ENCODE data around the gene RNF208. TPM values are rescaled to one million over a fixed set of nuclear protein-coding genes. Genes with fewer than 3 reads are reported as not detected.

Gene RNF208
- polyA plus RNA-seq, 1 of the 3 experiments (the other 2 are of a cell fraction), result 2.7 TPM

GRCh38 chr9:137213160-137214060, 8.6 kb downstream of the RNF208 start:
- H3K27me3 ChIP-seq (ENCODE audit: insufficient read depth), result no peaks in the 10 kb centered on the region
- TF ChIP-seq CTCF (IDR thresholded peaks at IDR 0.05) (peak; percentile 24; the same call in 1 of the 2 replicates), GABPA (IDR thresholded peaks at IDR 0.05; ENCODE audit: low read depth) (no peak)
- ChIA-PET CTCF (interaction anchor here (0.9 to 1.9 kb wide), 5 partner anchors 14 to 305 kb away, joined by 3 to 6 read pairs (median 4); partner anchors contain the start of gene RNF224), POLR2A (interaction anchor here (1.3 to 1.9 kb wide), 2 partner anchors 13 to 27 kb away, joined by 3 to 6 read pairs; partner anchors contain the start of genes TPRN and TUBB4B)
- H3K9ac ChIP-seq, result no peak overlapping the region
- H3K4me3 ChIP-seq (ENCODE audit: low read depth in 2 of 2, low read length in 1 of 2), result no peak overlapping the region
- no peaks in the 10 kb centered on the region for H3K4me1 ChIP-seq (ENCODE audit: control insufficient read depth in 1 of 2, insufficient read depth in 2 of 2, low read depth in 1 of 2, low read length in 1 of 2)
- DNase-seq, result peak; percentile 58
- no peaks in the 10 kb centered on the region for H4K20me1 ChIP-seq (ENCODE audit: insufficient read depth)
- H3K4me2 ChIP-seq, result no peak overlapping the region
- H2AFZ ChIP-seq (ENCODE audit: low read depth), result no peak overlapping the region
- no peaks in the 10 kb centered on the region for H3F3A ChIP-seq (replicated peaks; ENCODE audit: insufficient read depth)
- 94% methylated on average over 25 of the region's 49 CpGs for WGBS (ENCODE audit: low lambda C conversion rate)
- H3K36me3 ChIP-seq (replicated peaks in 1 of 2; ENCODE audit: control insufficient read depth in 1 of 2, insufficient read depth in 2 of 2, low read length in 1 of 2), result peaks cover 0 to 14% of the 10 kb centered on the region in 2 experiments
- no peak overlapping the region for H3K27ac ChIP-seq (ENCODE audit: low read depth in 2 of 2, low read length in 1 of 2)
- H3K79me2 ChIP-seq (ENCODE audit: insufficient read depth), result peaks cover 1% of the 10 kb centered on the region; the same call in 1 of the 2 replicates
- H3K9me2 ChIP-seq, result no peaks in the 10 kb centered on the region
- no peaks in the 10 kb centered on the region for H3K9me3 ChIP-seq

DNA sequence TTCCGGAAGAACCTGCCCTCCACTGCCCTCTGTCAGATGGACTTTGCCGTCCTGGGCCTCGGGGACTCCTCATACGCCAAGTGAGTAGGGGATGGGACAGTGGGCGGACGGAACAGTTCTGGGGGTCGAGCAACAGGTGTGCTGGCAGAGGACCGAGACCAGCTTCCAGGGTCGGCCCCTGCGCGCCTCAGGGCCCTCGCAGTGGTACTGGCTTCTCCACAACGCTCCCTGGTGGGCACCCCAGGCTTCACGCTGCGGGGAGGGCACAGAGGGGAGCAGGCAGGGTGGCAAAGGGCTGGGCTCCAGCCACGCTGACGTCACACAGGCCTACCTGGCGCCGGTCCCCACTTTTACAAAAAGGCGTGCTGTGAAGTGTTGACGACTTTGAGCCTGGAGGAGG, 9.5 kb downstream of the RNF208 start:
- H3K27me3 ChIP-seq (ENCODE audit: insufficient read depth), result no peaks in the 10 kb centered on the region
- no peak overlapping the region for H3K4me2 ChIP-seq
- WGBS (ENCODE audit: low lambda C conversion rate), result 91% methylated on average over 17 of the region's 21 CpGs
- H3K4me1 ChIP-seq (ENCODE audit: control insufficient read depth in 1 of 2, insufficient read depth in 2 of 2, low read depth in 1 of 2, low read length in 1 of 2), result no peaks in the 10 kb centered on the region
- H3K36me3 ChIP-seq (replicated peaks in 1 of 2; ENCODE audit: control insufficient read depth in 1 of 2, insufficient read depth in 2 of 2, low read length in 1 of 2), result peaks cover 0 to 14% of the 10 kb centered on the region in 2 experiments
- no peaks in the 10 kb centered on the region for H3K9me3 ChIP-seq
- H3K4me3 ChIP-seq (ENCODE audit: low read depth in 2 of 2, low read length in 1 of 2), result no peak overlapping the region
- no peaks in the 10 kb centered on the region for H3K9me2 ChIP-seq
- H3K27ac ChIP-seq (ENCODE audit: low read depth in 2 of 2, low read length in 1 of 2), result no peak overlapping the region
- H4K20me1 ChIP-seq (ENCODE audit: insufficient read depth), result no peaks in the 10 kb centered on the region
- TF ChIP-seq FOSL2 (IDR thresholded peaks at IDR 0.05; ENCODE audit: borderline replicate concordance, low read depth) (no peak), GABPA (IDR thresholded peaks at IDR 0.05; ENCODE audit: low read depth) (no peak), MXI1 (IDR thresholded peaks at IDR 0.05; ENCODE audit: low read depth, low read length) (no peak), RCOR1 (IDR thresholded peaks at IDR 0.05; ENCODE audit: low read length) (no peak), CHD2 (IDR thresholded peaks at IDR 0.05; ENCODE audit: low read length, partially characterized antibody) (no peak), CTCF (IDR thresholded peaks at IDR 0.05) (no peak), TAF1 (IDR thresholded peaks at IDR 0.05; ENCODE audit: borderline replicate concordance, low read depth, low read length) (no peak), JUND (IDR thresholded peaks at IDR 0.05) (no peak), RXRA (IDR thresholded peaks at IDR 0.05; ENCODE audit: borderline replicate concordance, low read depth) (no peak), GATA2 (CRISPR knock-in tag; IDR thresholded peaks at IDR 0.05) (no peak)
- TF ChIP-seq, protein P1, sequence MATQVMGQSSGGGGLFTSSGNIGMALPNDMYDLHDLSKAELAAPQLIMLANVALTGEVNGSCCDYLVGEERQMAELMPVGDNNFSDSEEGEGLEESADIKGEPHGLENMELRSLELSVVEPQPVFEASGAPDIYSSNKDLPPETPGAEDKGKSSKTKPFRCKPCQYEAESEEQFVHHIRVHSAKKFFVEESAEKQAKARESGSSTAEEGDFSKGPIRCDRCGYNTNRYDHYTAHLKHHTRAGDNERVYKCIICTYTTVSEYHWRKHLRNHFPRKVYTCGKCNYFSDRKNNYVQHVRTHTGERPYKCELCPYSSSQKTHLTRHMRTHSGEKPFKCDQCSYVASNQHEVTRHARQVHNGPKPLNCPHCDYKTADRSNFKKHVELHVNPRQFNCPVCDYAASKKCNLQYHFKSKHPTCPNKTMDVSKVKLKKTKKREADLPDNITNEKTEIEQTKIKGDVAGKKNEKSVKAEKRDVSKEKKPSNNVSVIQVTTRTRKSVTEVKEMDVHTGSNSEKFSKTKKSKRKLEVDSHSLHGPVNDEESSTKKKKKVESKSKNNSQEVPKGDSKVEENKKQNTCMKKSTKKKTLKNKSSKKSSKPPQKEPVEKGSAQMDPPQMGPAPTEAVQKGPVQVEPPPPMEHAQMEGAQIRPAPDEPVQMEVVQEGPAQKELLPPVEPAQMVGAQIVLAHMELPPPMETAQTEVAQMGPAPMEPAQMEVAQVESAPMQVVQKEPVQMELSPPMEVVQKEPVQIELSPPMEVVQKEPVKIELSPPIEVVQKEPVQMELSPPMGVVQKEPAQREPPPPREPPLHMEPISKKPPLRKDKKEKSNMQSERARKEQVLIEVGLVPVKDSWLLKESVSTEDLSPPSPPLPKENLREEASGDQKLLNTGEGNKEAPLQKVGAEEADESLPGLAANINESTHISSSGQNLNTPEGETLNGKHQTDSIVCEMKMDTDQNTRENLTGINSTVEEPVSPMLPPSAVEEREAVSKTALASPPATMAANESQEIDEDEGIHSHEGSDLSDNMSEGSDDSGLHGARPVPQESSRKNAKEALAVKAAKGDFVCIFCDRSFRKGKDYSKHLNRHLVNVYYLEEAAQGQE (IDR thresholded peaks at IDR 0.05; ENCODE audit: low read depth, low read length), result no peak
- TF ChIP-seq, protein P2, sequence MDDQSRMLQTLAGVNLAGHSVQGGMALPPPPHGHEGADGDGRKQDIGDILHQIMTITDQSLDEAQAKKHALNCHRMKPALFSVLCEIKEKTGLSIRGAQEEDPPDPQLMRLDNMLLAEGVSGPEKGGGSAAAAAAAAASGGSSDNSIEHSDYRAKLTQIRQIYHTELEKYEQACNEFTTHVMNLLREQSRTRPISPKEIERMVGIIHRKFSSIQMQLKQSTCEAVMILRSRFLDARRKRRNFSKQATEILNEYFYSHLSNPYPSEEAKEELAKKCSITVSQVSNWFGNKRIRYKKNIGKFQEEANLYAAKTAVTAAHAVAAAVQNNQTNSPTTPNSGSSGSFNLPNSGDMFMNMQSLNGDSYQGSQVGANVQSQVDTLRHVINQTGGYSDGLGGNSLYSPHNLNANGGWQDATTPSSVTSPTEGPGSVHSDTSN (IDR thresholded peaks at IDR 0.05), result no peak
- no peak overlapping the region for H2AFZ ChIP-seq (ENCODE audit: low read depth)
- DNase-seq, result no peak
- no peaks in the 10 kb centered on the region for H3F3A ChIP-seq (replicated peaks; ENCODE audit: insufficient read depth)
- POLR2A ChIA-PET, result interaction anchor here (1.9 kb wide), 1 partner anchor 28 kb away, joined by 6 read pairs; the partner anchor contains the start of gene TUBB4B
- no peak overlapping the region for H3K9ac ChIP-seq
- H3K79me2 ChIP-seq (ENCODE audit: insufficient read depth), result peaks cover 8% of the 10 kb centered on the region; the same call in 1 of the 2 replicates
- CTCF ChIA-PET, result interaction anchor here (1.6 to 3.6 kb wide), 3 partner anchors 14 to 24 kb away, joined by 3 to 13 read pairs (median 4); partner anchors contain the start of gene RNF224

Measured in SK-N-SH (cell line).